Dermis lymphatic vessel endothelial cell (primary cell): Measurements from ENCODE around the gene CNFN. TPM values are rescaled to one million over a fixed set of nuclear protein-coding genes. Genes with fewer than 3 reads are reported as not detected.

Experiments used
- total RNA-seq: library from RNA; depleted of rRNA; stranded (reverse); fragments of >200 nt; gene quantifications from 2 replicates; pipeline ENCODE4 v1.2.1, GENCODE V29; 2014

The CNFN gene, protein sequence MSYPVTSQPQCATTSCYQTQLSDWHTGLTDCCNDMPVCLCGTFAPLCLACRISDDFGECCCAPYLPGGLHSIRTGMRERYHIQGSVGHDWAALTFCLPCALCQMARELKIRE
- not detected in 2 replicates for total RNA-seq

DNA sequence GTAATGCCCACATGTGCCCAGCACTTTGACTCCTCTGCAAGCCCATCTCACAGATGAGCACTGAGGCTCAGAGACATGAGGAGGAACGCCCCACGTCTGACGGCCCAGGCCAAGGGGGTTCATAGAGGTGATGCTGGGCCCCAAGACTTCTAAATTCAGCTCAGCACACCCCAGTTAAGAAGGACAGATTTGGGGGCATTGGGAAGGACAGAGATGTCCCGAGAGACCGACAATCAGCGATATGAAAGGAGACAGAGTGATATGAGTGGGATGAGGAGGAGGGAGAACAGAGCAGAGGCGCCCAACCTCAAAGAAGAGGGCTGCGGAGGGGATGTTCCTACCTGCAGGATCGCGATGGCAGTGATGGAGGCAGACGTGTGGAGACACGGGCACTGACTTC lies at the start of gene CNFN:
Gene CNFN (minus strand): TSS at position 399 of the 400 bp plus-strand sequence. CDS start 1,260 bp downstream, outside the sequence.

DNA sequence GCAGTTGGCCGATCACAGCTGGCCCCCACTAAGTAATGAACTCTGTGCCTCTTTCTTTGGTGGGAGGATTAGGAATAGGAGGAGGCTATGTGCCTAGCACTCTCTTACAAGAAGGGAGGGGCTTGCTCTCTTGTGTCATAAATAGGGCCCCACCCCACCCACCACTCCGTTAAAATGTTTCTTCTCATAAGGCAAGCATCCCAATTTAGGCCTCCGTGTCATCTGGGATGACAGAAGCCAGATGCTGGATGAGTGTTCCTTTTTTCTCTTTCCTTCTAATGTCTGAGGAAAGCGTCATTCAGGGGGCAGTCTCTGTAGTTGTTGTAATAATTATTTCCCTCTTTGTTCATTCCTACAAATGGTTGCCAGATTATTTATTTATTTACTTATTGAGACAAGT lies 37.2 kb upstream of the CNFN start, which contains the start of gene LIPE:
Gene LIPE (minus strand): TSS at position 76 of the 400 bp plus-strand sequence. CDS start 239 bp downstream, outside the sequence.

Other genes starting within 250 kb of the CNFN start
- 20.6 and 22.2 TPM in 2 replicates for gene DEDD2, start 172.6 kb downstream of the CNFN start, total RNA-seq
- gene ZNF526, start 170.0 kb downstream of the CNFN start, total RNA-seq = 5.3 and 5.6 TPM in 2 replicates
- gene GSK3A, start 147.7 kb downstream of the CNFN start, total RNA-seq = 9.6 and 10.2 TPM in 2 replicates
- gene ERF, start 135.2 kb downstream of the CNFN start, total RNA-seq = 25.5 and 27.0 TPM in 2 replicates
- 9.2 and 9.4 TPM in 2 replicates for gene CIC, start 121.0 kb downstream of the CNFN start, total RNA-seq
- gene PRR19, start 88.2 kb downstream of the CNFN start, total RNA-seq = 0.22 and 0.26 TPM in 2 replicates
- 29.3 and 35.1 TPM in 2 replicates for gene PAFAH1B3, start 87.7 kb downstream of the CNFN start, total RNA-seq
- gene TMEM145, start 77.0 kb downstream of the CNFN start, total RNA-seq = 0.43 TPM in 1 of 2 replicates, not detected in the other
- 17.8 and 18.7 TPM in 2 replicates for gene MEGF8, start 64.7 kb downstream of the CNFN start, total RNA-seq
- gene LIPE, start 37.1 kb upstream of the CNFN start, total RNA-seq = 3.6 and 7.2 TPM in 2 replicates
- gene CXCL17, start 52.6 kb upstream of the CNFN start, total RNA-seq = not detected in 2 replicates
- 18.0 and 28.1 TPM in 2 replicates for gene CEACAM1, start 138.2 kb upstream of the CNFN start, total RNA-seq
- gene CEACAM8, start 204.6 kb upstream of the CNFN start, total RNA-seq = not detected in 2 replicates